Left ventricle myocardium superior (tissue), 1 donor: Measurements from ENCODE around the gene ACSM4. TPM values are rescaled to one million over a fixed set of nuclear protein-coding genes. Genes with fewer than 3 reads are reported as not detected.

ENCODE experiments used
- total RNA-seq: library from RNA; stranded (reverse); fragmentation: NEBNext Ultra II Directional; extraction: Animal tissue kit (Norgen Biotek cat#: 25700); gene quantifications from one replicate; pipeline ENCODE4 v1.2.1, GENCODE V29; 2021
- donor health status: DM: no; HTN: yes; CAD: no; lungs with severe emphysema.

Gene ACSM4
- total RNA-seq, 1 donor from 2014 or later: not detected

Other genes with a start within 250 kb of the ACSM4 start
- 116 TPM for gene C1S, start 243.4 kb upstream of the ACSM4 start, total RNA-seq
- 142 TPM for gene C1R, start 211.6 kb upstream of the ACSM4 start, total RNA-seq
- gene C1RL, start 194.9 kb upstream of the ACSM4 start, total RNA-seq: 10.9 TPM
- gene RBP5, start 175.2 kb upstream of the ACSM4 start, total RNA-seq: 0.89 TPM
- gene CLSTN3, start 173.7 kb upstream of the ACSM4 start, total RNA-seq: 6.4 TPM
- 37.1 TPM for gene PEX5, start 114.4 kb upstream of the ACSM4 start, total RNA-seq
- 1.6 TPM for gene CD163L1, start 140.1 kb downstream of the ACSM4 start, total RNA-seq
- gene CD163, start 199.7 kb downstream of the ACSM4 start, total RNA-seq: 64.5 TPM